ENCODE measurements around the gene NBPF1.
"Not testable (repeated sequence)": the region's sequence is repeated elsewhere in the genome, so short reads cannot be mapped to it uniquely, and the experiment has no call there.

Gene NBPF1

GRCh38 chr1:16625497-16626408, 12.4 kb upstream of the NBPF1 start:
- H3K27ac ChIP-seq = no peak overlapping the region
- no peak for DNase-seq (ENCODE audit: low read depth, low spot score)

GRCh38 chr1:16623812-16624719, 10.7 kb upstream of the NBPF1 start:
- DNase-seq (ENCODE audit: low read depth, low spot score) = peak; percentile 99
- H3K27ac ChIP-seq = peak overlapping the region; percentile 68

- DNase-seq (ENCODE audit: low read depth, low spot score) = peak; percentile 96
- peak overlapping the region; percentile 68 for H3K27ac ChIP-seq
Measured at GRCh38 chr1:16623337-16623736, 10.0 kb upstream of the NBPF1 start.

GRCh38 chr1:16621681-16622315, 8.4 kb upstream of the NBPF1 start:
- H3K27ac ChIP-seq; DNase-seq (ENCODE audit: low read depth, low spot score): not testable (repeated sequence)

- no peak for DNase-seq (ENCODE audit: low read depth, low spot score)
- no peak overlapping the region for H3K27ac ChIP-seq
Measured at GRCh38 chr1:16621300-16621658, 7.9 kb upstream of the NBPF1 start.

GRCh38 chr1:16619803-16620501, 6.6 kb upstream of the NBPF1 start:
- DNase-seq (ENCODE audit: low read depth, low spot score); H3K27ac ChIP-seq: not testable (repeated sequence)

GRCh38 chr1:16618719-16619118, 5.4 kb upstream of the NBPF1 start:
- H3K27ac ChIP-seq = no peak overlapping the region
- no peak for DNase-seq (ENCODE audit: low read depth, low spot score)

GRCh38 chr1:16617778-16618580, 4.6 kb upstream of the NBPF1 start:
- DNase-seq (ENCODE audit: low read depth, low spot score) = no peak
- H3K27ac ChIP-seq = no peak overlapping the region

GRCh38 chr1:16617114-16617631, 3.8 kb upstream of the NBPF1 start:
- DNase-seq (ENCODE audit: low read depth, low spot score) = no peak
- no peak overlapping the region for H3K27ac ChIP-seq

- DNase-seq (ENCODE audit: low read depth, low spot score) = no peak
- no peak overlapping the region for H3K27ac ChIP-seq
Measured at GRCh38 chr1:16615253-16616252, 2.2 kb upstream of the NBPF1 start.

- DNase-seq (ENCODE audit: low read depth, low spot score) = no peak
- H3K27ac ChIP-seq = no peak overlapping the region
Measured at GRCh38 chr1:16614361-16615252, 1.2 kb upstream of the NBPF1 start.

GRCh38 chr1:16612332-16613172, 812 bp downstream of the NBPF1 start:
- peak overlapping the region; percentile 22 for H3K27ac ChIP-seq
- DNase-seq (ENCODE audit: low read depth, low spot score) = peak; percentile 56

GRCh38 chr1:16611981-16612331, 1.4 kb downstream of the NBPF1 start:
- not testable (repeated sequence) for H3K27ac ChIP-seq

GRCh38 chr1:16611164-16611563, 2.2 kb downstream of the NBPF1 start:
- not testable (repeated sequence) for H3K27ac ChIP-seq; DNase-seq (ENCODE audit: low read depth, low spot score)

More at GRCh38 chr1:16611981-16612331, 1.4 kb downstream of the NBPF1 start:
- not testable (repeated sequence) for DNase-seq (ENCODE audit: low read depth, low spot score)

- not testable (repeated sequence) for DNase-seq (ENCODE audit: low read depth, low spot score); H3K27ac ChIP-seq
Measured at GRCh38 chr1:16610553-16610952, 2.8 kb downstream of the NBPF1 start.

- H3K27ac ChIP-seq; DNase-seq (ENCODE audit: low read depth, low spot score): not testable (repeated sequence)
Measured at GRCh38 chr1:16609761-16610160, 3.6 kb downstream of the NBPF1 start.
